ENCODE measurements around the gene GBX2. TPM values are rescaled to one million over a fixed set of nuclear protein-coding genes. Genes with fewer than 3 reads are reported as not detected.

The GBX2 gene
- total and polyA plus RNA-seq, 9 of the 15 experiments (the other 6 are each of a cell fraction or from before 2014, with no cell fraction given) = 0.03 to 0.53 (median 0.27) TPM; not detected in 1

GRCh38 chr2:236133410-236134012, 34.7 kb downstream of the GBX2 start (continued):
- no peak for TF ChIP-seq TSHZ1 (CRISPR knock-in tag; IDR thresholded peaks at IDR 0.05)
- TF ChIP-seq ZNF143 (CRISPR knock-in tag; IDR thresholded peaks at IDR 0.05) = peak; percentile 37; the same call in 1 of the 2 replicates
- no peak for TF ChIP-seq MYNN (IDR thresholded peaks at IDR 0.05)
- no peak for TF ChIP-seq MYNN (CRISPR knock-in tag; IDR thresholded peaks at IDR 0.05)
- no peak for TF ChIP-seq ZNF311 (CRISPR knock-in tag; IDR thresholded peaks at IDR 0.05)
- TF ChIP-seq TOE1 (IDR thresholded peaks at IDR 0.05; ENCODE audit: borderline replicate concordance) = no peak
- TF ChIP-seq TOE1 (CRISPR knock-in tag; IDR thresholded peaks at IDR 0.05; ENCODE audit: borderline replicate concordance, low read depth) = no peak
- no peak for TF ChIP-seq THAP12 (CRISPR knock-in tag; IDR thresholded peaks at IDR 0.05)
- TF ChIP-seq E2F3 (CRISPR knock-in tag; IDR thresholded peaks at IDR 0.05) = no peak

Measured in K562 (cell line).